Stimulated activated CD8-positive, alpha-beta memory T cell treated with anti-CD3 and anti-CD28 coated beads, Interleukin-7, amount 100 ng/mL, for 24 hours (primary cell): ENCODE results near the gene LRP2.
"Not testable (repeated sequence)": the region's sequence is repeated elsewhere in the genome, so short reads cannot be mapped to it uniquely, and the experiment has no call there.

ENCODE experiments used
- DNase-seq: peaks from one replicate; pipeline ENCODE4 v3.0.0-alpha.2; 2020; ENCODE audit warnings: low read depth

Gene LRP2

DNA sequence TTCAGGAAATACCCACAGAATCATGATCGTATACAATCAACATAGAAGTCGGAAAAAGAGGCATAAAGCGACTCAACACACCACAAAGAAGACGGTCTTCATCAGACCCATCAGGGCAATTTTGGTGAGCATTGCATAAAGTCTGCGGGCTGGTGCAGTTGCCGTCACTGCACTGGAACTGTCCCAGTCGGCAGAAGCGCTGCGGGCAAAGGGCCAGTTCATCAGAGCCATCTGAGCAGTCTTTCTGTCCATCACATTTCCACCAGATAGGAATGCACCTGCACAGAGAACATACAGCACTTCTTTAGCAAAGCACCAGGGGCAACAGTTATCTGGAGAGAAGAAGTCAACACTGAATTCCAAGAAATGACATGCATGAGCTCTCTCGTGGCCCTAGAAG is 187.2 kb downstream of the LRP2 start:
- DNase-seq: no peak

DNA sequence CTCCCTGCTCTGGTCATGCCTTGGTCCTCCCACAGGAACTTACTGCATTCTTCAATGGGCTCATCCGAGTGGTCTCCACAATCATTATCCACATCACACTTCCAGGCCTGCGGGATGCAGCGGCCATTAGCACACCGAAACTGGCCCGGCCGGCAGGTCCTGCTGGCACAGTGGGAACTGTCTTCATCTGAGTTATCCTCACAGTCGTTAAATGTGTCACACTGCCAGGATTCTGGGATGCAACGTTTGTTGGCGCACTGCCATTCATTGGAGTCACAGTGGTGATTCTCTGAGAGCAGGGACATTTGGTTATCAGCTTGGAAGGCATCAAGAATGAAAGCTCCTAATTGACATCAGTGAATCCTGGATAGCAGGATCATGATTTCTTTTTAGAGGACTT is 188.5 kb downstream of the LRP2 start:
- no peak for DNase-seq

DNA sequence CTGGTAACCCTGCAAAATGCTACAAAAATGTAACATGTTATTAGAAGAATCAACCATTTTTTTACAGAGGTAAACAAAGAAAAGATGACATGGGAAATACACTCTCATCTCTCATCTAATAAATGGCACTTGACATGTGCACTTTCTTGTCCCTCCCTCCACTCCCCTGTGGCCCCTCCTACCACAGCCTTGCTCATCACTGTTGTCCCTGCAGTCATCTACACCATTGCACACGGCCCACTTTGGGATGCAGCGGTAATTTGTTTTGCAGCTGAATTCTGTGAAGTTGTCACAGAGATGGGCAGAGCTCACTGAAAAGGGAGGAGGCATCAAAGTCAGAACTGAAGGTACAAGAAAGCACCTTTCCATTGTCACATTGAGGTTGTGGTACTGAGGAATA is 189.4 kb downstream of the LRP2 start:
- no peak for DNase-seq

DNA sequence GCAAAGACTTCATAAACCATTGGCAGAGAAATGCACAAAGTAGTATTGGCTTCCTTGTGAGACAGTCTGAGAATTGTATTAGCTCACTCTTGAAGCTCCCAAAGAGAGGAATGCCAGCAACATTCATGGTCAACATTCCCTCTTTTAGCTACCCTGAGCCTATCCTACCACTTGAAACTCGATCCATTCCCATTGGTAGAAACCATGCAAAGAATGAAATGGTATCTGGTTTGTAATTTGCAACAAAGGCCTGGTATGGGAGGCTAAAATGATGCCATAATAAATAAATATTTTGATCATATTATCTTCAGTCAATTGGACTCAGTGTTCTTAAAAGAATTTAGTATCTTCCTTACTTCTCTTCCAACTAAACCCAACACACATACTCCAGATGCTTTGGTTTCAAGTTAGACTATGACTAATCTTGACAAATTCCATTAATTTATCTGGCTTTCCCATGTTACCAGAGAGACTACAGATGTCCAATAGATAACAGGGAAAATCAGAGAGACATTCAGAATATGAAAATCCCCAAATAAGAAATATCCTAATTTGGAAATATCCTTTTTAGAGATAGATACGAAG is 190.1 kb downstream of the LRP2 start:
- DNase-seq: no peak

DNA sequence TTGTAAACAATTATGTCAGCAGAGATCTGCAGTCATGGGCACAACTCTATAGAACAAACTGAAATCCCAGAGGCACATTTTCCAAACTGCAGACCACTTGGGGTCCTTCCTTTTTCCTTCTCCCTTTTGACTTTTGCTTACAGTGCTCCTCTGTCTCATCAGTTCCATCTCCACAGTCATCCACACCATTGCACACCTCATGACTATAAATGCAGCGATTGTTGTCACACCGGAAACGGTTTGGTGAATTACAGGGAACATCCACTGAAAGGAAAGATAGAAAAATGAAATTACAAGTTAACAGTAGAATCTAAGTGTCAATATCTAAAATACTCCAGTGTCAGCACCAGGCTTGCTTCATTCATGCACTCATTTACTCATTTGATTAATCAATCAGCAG is 196.5 kb downstream of the LRP2 start:
- DNase-seq: no peak

DNA sequence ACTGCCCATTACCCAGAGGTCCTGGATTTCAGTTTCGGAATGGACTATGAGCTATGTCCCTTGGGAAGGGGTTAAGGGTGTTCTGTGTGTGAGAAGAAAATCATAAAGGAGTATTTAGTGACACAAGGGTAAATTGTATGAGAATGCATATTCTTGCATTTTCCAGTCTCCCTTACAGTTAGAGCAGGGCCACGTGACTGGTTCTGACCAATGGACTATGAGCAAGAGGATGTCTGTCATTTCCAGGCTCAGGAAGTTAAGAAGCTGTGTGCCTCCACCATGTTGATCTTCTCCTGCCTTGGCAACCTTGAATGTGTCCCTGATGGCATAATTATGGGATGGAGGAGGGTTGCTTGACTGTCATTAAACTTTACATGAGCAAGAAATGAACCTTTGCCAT is 198.0 kb downstream of the LRP2 start:
- no peak for DNase-seq

DNA sequence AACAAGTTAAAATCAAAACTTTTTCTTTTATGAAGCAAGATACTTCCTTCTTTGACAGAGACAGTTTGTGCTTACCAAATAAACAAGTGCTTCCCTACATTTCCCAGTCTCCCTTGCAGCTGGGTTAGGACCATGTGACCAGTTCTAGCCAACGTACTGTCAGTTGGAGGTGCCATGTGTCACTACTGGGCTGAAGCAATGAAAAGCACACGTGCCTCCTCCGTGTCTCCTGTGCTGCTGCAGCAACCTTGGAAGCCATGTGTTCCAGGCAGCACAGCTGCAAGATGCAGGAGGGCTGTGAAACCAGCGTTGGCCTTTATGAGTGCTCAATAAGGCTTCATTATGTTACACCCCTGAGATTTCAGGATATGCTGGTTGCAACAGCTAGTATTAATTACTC is 199.7 kb downstream of the LRP2 start:
- no peak for DNase-seq

DNA sequence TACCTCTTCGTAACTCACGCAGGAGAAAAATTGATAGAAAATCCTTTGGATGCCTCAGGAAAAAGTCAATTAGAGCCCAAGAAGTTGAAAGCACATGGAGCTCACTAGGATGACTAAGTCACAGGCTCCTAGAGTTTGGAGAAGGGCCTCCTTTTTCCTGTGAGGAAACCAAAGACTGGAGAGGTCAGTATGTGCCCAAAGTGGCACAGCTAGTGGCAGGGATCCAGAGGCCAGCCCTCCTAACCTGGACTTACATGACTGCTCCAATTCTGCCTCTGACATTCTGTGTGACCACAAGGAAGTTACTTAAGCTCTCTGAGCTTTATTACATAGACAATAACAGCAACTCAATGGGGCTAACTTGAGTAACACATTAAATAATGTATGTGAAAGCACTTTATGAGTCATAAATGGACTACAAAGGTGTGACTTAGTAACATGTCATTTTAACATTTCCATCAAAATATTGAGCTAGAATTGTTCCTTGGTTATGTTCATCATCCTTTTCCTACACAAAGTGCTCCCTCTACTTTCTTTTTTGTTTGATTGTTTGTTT is 201.3 kb downstream of the LRP2 start:
- no peak for DNase-seq

DNA sequence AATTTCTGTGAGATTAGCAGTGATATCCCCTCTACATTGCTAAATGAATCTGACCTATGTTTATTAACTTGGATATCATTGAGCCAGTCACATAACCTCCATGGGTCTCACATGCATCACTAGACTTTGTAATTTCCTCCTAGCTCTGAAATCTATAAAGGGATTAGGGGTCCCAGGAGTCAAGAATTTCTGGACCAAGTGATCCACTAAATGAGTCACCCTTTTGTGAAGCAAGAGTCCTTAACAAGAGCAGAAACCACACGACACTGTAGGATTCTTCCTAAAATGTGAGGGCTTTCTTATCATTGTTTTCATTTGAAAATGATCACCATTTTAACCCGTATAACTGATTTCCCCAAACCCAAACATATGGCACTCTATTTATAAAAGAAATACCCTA is 202.6 kb downstream of the LRP2 start:
- DNase-seq: no peak

DNA sequence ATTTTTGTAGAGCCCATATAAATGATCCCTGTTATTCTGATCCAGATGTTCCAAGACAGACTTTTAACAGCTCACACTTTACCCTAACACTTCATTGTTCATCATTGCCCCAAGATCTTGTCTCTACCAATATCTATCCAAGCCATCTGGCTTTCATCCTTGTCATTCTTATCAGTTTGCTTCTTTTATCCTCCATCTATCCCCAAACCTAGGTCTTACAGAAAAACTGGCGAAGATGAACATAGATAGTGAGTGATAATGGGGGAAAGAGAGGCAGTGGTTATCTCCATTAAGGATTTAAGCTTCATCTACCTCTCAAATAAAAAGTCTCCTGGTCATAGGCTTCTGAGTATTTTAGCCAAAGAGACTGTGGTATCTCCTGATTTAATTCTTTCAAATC is 203.5 kb downstream of the LRP2 start:
- no peak for DNase-seq

DNA sequence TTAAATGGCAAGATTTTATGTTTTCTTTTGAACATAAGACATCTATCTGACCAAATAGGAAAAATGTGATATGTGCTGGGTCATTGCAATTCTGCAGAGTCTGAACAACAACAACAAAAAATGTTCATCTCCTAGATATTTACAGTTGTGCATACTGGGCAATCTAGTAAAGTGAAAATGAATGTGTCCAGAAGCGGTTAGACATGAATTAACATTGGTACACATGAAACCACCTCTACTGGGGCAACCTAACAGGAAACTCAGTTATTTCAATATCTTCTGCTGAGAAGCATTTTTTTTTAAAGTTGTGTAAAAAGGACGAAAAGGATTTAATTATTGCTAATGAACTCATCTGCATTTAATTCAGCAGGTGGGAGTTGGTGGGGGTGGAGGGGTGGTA is 216.1 kb downstream of the LRP2 start:
- DNase-seq: no peak

DNA sequence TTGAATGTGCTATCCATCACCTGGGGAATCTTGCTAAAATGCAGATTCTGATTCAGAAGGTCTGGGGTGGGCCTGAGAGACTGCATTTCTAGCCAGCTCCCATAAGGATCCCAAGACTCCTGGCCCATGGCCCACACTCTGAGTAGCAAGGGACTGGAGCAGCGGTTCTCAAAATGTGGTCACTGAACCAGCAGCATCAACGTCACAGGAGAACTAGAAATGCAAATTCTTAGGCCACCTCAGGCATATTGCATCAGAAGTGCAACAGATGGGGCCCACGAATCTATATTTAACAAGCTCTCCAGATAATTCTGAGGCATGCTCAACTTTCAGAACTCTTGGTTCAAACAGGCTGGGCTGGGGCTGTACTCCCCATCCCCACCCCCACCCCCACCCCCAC is 218.3 kb downstream of the LRP2 start:
- no peak for DNase-seq

DNA sequence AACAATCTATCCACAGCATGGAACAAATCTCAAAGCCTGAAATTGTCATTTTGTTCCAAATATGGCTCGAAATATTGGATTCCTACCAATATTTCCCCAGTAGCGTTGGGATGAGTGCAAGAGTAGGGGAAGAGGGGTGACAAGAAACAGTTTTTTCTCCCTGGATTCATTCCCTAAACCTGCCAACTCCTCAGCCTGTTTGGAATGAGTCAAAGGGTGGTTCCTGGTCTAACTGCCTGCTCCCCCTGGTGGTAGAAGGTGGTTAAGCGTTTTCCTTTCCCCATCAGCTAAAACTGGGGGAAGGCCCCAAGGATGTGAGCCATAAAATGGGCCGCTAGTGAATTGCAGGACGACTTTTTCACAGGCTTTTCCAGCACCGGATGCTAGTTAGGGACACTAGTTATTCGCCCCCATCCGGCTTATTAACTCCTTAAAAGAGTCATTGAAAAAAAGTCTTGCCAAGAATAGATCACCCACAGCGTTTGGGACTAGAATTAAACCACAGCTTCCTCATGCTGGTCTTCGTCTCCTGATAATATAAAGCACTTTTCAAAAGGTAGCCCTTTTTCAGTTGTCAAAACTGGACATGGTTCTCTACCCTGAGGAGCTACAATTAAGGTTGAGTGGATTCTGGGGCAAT is 220.5 kb downstream of the LRP2 start:
- DNase-seq: peak; percentile 26

DNA sequence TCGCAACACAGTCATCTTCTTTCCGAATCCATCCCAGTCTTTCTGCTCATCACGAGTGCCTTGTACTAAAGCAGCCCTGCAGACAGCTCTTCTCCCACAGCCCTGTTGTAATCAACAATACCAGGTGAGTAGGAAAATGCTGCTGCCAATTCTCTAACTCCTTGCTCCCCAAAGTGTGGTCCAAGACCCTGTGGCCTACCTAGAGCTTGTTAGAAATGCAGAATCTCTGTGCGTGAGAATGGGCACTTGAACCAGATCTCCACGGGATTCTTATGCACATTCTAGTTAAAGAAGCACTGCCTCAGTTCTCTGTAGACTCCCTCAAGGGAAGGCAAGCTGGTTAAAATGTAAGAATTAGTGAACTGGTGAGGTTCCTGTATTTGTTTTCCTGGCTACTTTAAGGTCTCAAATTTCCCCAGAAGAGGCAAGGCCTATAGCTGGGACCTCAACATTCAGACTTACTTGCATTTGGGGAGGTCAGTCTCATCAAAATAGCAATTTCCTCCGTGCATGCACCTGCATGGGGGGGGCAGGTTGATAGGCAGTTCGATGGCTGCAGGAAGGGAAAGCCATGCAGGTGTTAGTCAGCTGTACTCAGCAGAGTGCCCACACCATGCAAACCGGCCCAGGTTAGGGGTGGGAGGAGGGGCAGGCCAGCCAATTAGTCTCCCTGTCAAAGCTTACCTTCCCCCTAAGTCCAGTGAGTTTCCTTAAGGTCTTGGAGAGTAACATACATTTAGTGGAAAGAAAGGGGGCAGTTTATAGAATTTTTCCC is 222.2 kb downstream of the LRP2 start:
- DNase-seq: no peak

DNA sequence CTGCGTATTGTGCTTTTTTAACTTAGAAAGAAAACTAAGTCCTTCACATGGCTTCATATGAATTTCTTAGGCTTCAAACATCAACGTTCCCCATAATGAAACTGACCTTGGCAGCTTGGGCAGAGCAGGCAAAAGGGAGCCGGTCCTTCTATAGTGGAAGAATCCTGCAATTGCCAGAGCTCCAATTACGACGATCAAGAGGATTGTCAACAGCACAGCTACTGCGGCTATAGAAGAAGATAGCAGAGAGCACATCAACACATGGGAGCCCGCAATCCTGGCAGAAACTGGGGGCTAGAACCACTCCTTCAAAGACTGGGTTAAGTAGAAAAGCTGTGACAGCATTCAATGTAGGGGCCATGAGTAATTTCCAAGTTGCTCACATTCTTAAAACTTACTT is 223.2 kb downstream of the LRP2 start:
- no peak for DNase-seq

DNA sequence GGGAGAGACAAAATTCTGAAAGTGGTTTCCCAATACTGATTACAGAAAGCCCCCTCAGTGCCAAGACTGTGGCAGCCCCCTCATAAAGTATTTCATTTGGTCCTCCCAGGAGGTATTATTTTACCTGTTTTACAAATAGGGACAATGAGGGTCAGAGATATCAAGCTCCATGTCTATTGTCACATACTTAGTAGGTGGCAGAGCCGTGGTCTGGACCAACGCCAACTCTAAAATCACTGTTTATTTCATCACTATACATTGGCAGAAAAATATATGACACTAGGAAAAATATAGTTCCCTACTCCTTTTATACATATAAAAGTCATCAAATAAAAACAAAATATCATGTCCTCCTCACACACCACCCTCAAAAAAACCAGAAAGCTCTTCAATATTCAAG is 224.4 kb downstream of the LRP2 start:
- no peak for DNase-seq

DNA sequence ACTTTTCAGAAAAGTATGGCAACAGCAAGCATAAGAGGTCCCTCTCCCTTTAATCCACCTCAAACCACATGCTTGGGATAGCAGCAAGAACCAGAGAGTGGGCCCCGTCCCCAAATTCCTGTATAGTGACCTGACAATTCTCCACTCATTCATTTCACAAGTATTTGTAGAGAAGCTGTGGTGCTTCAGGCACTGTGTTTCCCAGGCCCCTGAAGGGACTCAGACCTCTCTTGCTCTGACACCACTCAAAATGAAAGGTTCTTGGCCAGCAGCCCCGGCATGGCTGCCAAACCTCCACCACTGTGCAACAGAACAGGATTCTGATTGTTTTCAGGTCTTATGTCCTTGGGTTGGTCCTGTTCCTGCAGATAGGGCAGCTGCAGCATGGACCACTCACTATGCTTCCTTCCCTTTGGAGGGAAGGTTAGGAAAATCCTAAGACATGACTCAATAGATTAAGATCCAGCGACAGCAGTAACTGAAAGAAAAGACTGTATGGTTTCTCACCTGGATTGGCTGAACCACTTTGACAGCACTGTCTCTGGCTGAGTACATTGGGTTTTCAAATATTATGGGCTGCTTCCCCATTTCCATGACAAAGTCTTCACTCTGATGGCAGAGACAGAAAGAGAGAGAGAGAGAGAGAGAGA is 225.3 kb downstream of the LRP2 start:
- no peak for DNase-seq

DNA sequence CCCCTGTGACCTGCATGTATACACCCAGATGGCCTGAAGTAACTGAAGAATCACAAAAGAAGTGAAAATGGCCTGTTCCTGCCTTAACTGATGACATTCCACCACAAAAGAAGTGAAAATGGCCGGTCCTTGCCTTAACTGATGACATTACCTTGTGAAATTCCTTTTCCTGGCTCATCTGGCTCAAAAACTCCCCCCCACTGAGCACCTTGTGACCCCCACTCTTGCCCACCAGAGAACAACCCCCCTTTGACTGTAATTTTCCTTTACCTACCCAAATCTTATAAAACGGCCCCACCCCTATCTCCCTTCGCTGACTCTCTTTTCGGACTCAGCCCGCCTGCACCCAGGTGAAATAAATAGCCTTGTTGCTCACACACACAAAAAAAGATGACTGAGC is 225.9 kb downstream of the LRP2 start:
- DNase-seq: not testable (repeated sequence)

DNA sequence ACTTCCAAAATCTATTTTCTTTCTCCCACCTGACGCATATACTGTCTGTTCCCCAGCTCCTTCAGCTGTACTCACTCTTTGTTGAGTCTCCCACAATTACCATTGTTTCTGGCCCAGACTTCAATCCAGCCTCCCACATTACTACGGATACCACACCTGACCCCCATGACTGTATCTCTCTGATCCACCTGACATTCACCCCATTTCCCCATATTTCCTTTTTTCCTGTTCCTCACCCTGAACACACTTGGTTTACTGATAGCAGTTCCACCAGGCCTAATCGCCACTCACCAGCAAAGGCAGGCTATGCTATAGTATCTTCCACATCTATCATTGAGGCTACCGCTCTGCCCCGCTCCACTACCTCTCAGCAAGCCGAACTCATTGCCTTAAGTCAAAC is 228.1 kb downstream of the LRP2 start:
- not testable (repeated sequence) for DNase-seq

DNA sequence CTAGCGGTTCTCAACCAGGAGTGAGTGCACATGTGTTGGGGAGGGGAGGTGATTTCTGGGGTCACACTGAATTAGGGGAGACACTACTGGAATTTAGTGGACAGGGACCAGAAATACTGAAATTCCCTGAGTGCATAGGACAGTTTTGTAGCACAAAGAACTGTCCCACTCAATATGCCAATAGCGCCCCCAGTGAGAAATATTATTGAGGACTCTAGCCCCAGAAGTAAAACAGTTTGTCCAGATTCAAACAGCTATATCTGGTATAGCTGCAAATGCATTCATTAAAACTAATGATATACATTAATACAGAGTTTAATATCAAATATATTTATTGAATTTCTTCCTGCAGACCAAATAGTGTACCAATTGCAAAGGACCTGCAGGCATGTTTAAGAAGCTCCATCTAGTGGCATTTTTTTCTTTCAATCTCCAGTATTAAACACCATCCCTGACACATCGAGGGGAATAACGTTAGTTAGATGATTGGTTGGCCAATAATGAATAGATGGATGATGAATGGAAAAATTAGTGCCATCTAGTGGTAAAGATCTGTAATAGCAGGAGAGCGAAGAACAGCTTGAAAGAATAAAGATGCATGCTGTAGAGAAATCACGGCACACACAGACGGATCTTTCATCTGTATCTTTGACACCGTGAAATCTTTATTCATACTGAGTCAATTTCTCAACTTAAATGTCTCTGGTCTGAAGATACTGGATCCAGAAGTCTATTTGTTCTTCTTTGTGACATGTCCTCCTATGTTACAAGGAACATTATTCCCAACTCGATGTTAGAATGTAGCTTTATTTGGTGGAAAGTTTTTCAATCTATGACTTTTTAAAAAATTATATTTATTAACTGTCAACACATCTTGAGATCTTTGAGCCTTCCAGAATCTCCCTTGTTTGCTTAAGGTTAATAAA is 230.5 kb downstream of the LRP2 start:
- DNase-seq: no peak

DNA sequence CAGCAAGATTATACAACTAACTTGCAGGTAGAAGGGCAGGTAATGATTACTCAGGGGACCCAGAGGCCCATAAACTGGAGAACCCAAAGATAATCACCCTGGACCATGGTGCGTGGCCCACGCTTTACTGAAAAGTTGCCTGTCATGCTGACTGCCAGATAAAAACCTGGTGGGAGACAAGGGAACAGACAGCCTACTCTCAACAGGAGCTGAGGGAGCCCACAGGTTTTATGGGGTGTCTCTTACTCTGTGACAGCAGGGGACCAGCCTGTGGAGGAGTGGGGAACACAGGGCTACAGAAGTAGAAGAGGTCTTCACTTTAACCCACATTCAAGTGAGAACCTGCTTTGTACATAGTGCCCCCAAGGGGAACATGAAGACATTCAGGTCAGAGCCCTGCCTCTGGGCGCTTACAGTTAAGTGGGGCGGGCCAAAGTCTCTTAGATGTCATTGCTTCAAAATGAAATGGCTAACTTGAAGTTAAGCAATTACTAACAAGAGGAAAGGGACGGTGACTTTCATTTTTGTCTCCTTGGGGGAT is 232.6 kb downstream of the LRP2 start:
- no peak for DNase-seq
